Gastroesophageal sphincter (tissue), 4 donors: ENCODE measurements around the gene MAT2A. TPM values are rescaled to one million over a fixed set of nuclear protein-coding genes. Genes with fewer than 3 reads are reported as not detected.

Source experiments
- ATAC-seq: fragments of 150-250 bp; one replicate; pipeline ENCODE4 v1.9.1; 2016; ENCODE audit warnings: mild to moderate bottlenecking, moderate library complexity
- H3K27ac ChIP-seq, 4 donors: fragments of 200-600 bp; sonication (generic) in 3 of 4; 1 replicate in 3 of 4; 2 replicates in 1 of 4; pipeline ENCODE4 v1.5.1; 2016 to 2019
- H3K27me3 ChIP-seq: fragments of 200-600 bp; sonication (generic); one replicate; pipeline ENCODE4 v1.5.1; 2019
- H3K36me3 ChIP-seq, 2 donors: fragments of 200-600 bp; sonication (generic); one replicate each; pipeline ENCODE4 v1.5.1; 2019; ENCODE audit warnings: control low read depth in 1 of 2
- H3K4me1 ChIP-seq, 3 donors: fragments of 200-600 bp; sonication (generic); 1 replicate in 2 of 3; 2 replicates in 1 of 3; pipeline ENCODE4 v1.5.1; 2016 to 2019; ENCODE audit warnings: control low read depth in 2 of 3
- H3K4me3 ChIP-seq, 2 donors: fragments of 200-600 bp; sonication (generic); one replicate each; pipeline ENCODE4 v1.5.1; 2019; ENCODE audit warnings: mild to moderate bottlenecking in 1 of 2, moderate library complexity in 1 of 2
- H3K9me3 ChIP-seq, 3 donors: fragments of 200-600 bp; sonication (generic); one replicate each; pipeline ENCODE4 v1.5.1; 2017 to 2019; ENCODE audit warnings: control low read depth in 2 of 3
- EP300 ChIP-seq: sonication (generic); formaldehyde crosslinking; IDR thresholded peaks from one replicate; pipeline ENCODE4 v1.6.1; 2017; ENCODE audit warnings: antibody characterized with exemption, mild to moderate bottlenecking
- POLR2A ChIP-seq, 2 donors: fragments of 450-650 bp; IDR thresholded peaks; one replicate each; pipeline ENCODE4 v1.6.1; 2017; ENCODE audit warnings: antibody characterized with exemption in 2 of 2, mild to moderate bottlenecking in 2 of 2, moderate library complexity in 1 of 2
- POLR2AphosphoS5 ChIP-seq: sonication (generic); formaldehyde crosslinking; IDR thresholded peaks from one replicate; pipeline ENCODE4 v1.6.1; 2017; ENCODE audit warnings: antibody characterized with exemption
- WGBS, 2 donors: methylation state at CpG; one replicate each; pipeline ENCODE4 v1.1.5; 2018; ENCODE audit warnings: low coverage in 1 of 2; 5-methylcytosine and 5-hydroxymethylcytosine counted together
- total RNA-seq, 4 donors: library from RNA; depleted of rRNA; stranded (reverse); fragments of >200 nt; gene quantifications; one replicate each; pipeline ENCODE4 v1.1.0, GENCODE V29; 2016
- TF ChIP-seq, protein P1 (sequence below), 4 experiments: fragments of 200-600 bp in 2 of 4; fragments of 450-650 bp in 2 of 4; sonication (generic) in 1 of 4; IDR thresholded peaks; one replicate each; pipeline ENCODE4 v1.5.1; 2017 to 2019; ENCODE audit warnings: antibody characterized with exemption in 4 of 4, mild to moderate bottlenecking in 2 of 4, moderate library complexity in 2 of 4

Gene MAT2A
- total RNA-seq: 100 to 1,000 TPM in 2 of 4 donors, 10 to 100 TPM in 2; 68.5 to 295 (median 130) TPM

DNA sequence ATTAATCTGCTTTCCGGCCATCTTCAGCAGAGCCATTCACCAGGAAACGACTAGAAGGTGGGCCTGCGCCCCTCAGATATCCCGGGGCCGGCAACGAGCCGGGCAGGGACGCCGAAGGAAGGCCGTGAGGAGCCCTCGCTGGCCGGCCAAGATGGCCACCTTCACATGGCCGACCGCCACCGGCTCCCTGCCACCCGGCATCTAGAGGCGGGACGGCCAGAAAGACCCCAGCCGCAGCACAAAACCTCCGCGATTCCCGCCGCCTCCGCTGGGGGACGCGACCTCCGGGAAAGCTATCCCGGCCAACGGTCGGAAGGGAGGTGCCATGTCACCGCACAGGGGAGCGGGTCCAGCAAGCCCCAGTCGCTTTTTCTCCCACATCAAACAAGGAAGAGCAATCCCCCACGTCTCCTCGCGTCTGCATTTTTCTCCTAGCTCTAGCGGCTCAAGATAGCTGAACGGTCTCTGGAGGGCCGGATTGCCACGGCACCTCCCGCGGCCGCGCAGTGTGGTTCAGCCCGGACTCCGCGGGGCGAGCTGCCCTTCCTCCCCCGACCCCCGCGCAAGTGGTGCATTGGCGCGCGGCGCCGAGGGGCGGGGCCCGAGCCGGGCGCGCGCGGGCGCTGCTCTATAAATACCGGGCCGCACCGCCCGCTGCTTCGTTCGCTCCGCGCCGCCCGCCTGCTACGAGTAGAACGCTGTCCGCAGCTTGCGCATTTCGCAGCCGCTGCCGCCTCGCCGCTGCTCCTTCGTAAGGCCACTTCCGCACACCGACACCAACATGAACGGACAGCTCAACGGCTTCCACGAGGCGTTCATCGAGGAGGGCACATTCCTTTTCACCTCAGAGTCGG lies at the start of gene MAT2A:
Gene MAT2A (plus strand): TSS at position 662 of the 854 bp plus-strand sequence. CDS start 120 bp downstream, at position 782.
- Histone ChIP-seq H3K4me3 (peak within 1 kb of the TSS; percentile 79 to 82), H3K36me3 (peaks cover 9 to 29% of the 10 kb centered on the region in 2 donors), H3K27ac (peak within 1 kb of the TSS; percentile 96 to 98 (median 97)), H3K27me3 (no peaks in the 10 kb centered on the region), H3K4me1 (peaks cover 8 to 52% (median 25%) of the 10 kb centered on the region in 3 donors), H3K9me3 (no peaks in the 10 kb centered on the region)
- peak; percentile 100 for TF ChIP-seq POLR2AphosphoS5
- TF ChIP-seq, protein P1, sequence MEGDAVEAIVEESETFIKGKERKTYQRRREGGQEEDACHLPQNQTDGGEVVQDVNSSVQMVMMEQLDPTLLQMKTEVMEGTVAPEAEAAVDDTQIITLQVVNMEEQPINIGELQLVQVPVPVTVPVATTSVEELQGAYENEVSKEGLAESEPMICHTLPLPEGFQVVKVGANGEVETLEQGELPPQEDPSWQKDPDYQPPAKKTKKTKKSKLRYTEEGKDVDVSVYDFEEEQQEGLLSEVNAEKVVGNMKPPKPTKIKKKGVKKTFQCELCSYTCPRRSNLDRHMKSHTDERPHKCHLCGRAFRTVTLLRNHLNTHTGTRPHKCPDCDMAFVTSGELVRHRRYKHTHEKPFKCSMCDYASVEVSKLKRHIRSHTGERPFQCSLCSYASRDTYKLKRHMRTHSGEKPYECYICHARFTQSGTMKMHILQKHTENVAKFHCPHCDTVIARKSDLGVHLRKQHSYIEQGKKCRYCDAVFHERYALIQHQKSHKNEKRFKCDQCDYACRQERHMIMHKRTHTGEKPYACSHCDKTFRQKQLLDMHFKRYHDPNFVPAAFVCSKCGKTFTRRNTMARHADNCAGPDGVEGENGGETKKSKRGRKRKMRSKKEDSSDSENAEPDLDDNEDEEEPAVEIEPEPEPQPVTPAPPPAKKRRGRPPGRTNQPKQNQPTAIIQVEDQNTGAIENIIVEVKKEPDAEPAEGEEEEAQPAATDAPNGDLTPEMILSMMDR (IDR thresholded peaks at IDR 0.05): peak; percentile 56 to 85 (median 81)
- TF ChIP-seq POLR2A (IDR thresholded peaks at IDR 0.05): peak; percentile 100
- no peak for TF ChIP-seq EP300
- 0% methylated on average over 1 of the region's 92 CpGs for WGBS, 2 donors
- peak; percentile 89 for ATAC-seq

DNA sequence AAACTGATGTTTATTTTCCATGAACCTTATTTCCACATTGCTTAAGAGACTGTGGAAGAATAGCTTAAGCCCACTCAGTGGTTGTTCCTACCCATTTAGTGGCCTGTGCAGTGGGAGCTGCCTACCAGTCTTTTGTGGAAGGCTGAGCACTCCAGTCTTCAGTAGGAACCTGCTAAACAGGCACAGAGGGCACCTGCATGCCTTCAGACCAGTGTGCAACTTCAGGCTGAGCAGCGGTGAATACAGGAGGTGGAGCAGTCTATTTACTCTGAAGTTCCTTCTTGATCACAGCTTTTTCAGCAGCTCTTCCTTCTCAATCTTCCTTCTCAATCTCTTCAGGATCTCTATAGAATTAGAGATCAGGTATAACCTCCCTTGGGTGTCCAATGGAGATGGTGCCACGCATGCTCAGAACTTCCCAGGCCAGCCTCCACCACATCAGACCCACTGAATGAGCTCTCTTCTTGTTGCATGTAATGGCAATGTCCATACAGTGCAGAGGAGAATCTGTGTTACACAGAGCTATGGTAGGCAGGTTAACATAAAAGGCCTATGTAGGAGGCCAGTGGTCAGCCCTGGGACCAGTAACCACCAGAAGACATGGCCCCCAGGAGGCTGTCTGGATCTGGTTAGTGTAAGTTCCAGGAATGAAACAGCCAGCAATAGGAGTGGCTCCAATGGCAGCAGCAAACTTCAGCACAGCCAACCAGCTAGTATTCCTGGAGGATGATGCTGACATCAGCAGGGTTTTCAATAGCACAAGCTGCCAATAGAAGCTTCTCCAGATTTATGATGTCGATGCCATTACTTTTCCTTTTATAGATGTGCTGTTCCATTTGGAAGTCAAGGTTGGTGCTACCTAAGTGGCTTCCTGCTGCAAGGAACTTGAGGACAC lies 47.9 kb upstream of the MAT2A start:
- no peaks in the 10 kb centered on the region for H3K4me1 ChIP-seq
- no peak overlapping the region for H3K4me3 ChIP-seq
- H3K36me3 ChIP-seq: no peaks in the 10 kb centered on the region
- H3K27ac ChIP-seq: no peak overlapping the region
- no peak for ATAC-seq
- TF ChIP-seq, protein P1 (IDR thresholded peaks at IDR 0.05): no peak
- 81 to 100% methylated on average over 1 to 3 of the region's 3 CpGs for WGBS, 2 donors
- H3K9me3 ChIP-seq: peaks cover 0 to 10% (median 0%) of the 10 kb centered on the region in 3 donors
- H3K27me3 ChIP-seq: no peaks in the 10 kb centered on the region

DNA sequence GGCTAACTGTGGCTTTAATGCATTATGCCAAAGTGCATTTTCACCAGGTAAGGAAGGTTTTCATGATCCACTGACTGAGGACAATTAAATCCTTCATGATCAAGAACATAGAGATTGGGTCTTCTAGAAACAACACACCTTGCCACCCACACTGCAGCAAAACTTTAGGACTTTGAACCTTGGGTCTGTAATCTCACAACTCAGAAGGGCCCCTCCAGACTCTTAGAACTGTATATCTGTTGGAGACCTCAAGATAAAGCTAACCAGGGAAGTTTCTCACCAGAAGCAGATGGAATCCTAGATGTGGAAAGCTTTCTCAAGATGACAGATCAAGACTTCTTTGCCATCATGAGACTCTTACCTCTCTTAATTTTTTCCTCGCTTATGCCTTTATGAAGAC lies 42.5 kb upstream of the MAT2A start:
- Histone ChIP-seq H3K4me1 (peaks cover 0 to 10% (median 0%) of the 10 kb centered on the region in 3 donors), H3K9me3 (no peaks in the 10 kb centered on the region), H3K36me3 (no peaks in the 10 kb centered on the region), H3K4me3 (no peak overlapping the region), H3K27ac (no peak overlapping the region), H3K27me3 (no peaks in the 10 kb centered on the region)
- no peak for TF ChIP-seq POLR2AphosphoS5
- TF ChIP-seq, protein P1 (IDR thresholded peaks at IDR 0.05): no peak
- no peak for TF ChIP-seq EP300
- no peak for TF ChIP-seq POLR2A (IDR thresholded peaks at IDR 0.05)
- no peak for ATAC-seq
- 100% methylated on average over 1 of the region's 1 CpG; no CpG with 5 or more reads in 1 of the 2 donors for WGBS, 2 donors

DNA sequence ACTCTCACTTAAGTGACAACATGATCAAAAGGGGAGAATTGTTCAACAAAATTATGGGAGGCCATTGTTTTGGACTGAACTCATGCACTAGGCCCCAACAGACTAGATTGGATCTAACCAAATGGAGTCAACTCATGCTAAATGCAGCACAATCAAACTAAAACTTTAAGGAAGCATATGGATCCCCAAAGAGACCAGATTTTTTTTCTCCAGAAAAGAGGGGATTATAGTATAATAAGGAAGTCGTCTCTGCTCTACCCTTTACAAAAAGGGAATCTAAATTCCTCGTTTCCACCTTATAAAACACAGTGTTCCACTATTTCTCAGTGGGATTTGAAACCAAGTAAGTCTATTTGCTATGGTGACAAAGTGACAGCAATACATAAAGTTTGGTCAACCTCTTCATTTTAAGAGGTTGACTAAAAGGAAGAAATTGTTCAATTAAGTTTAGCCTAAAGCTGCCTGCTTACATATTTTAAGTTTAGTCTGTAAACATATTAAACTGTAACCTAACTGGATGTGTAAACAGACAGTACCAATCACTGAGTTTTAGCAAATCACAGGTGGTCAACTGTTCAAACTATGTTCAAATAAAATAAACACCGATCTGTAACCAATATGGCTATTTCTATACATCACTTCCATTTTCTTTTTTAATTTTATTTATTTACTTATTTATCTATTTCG lies 40.9 kb upstream of the MAT2A start:
- Histone ChIP-seq H3K4me3 (no peak overlapping the region), H3K27ac (no peak overlapping the region), H3K9me3 (no peaks in the 10 kb centered on the region), H3K4me1 (peaks cover 0 to 12% (median 0%) of the 10 kb centered on the region in 3 donors), H3K27me3 (no peaks in the 10 kb centered on the region), H3K36me3 (no peaks in the 10 kb centered on the region)
- WGBS, 2 donors: 66 to 87% methylated on average over 4 of the region's 4 CpGs
- no peak for ATAC-seq
- TF ChIP-seq, protein P1 (IDR thresholded peaks at IDR 0.05): no peak
- no peak for TF ChIP-seq EP300
- no peak for TF ChIP-seq POLR2A (IDR thresholded peaks at IDR 0.05)
- no peak for TF ChIP-seq POLR2AphosphoS5
